Liver (tissue), 9 donors: ENCODE measurements around the gene SNTA1. TPM values are rescaled to one million over a fixed set of nuclear protein-coding genes. Genes with fewer than 3 reads are reported as not detected.

Source experiments
- DNase-seq: peaks from one replicate; pipeline ENCODE4 v3.0.0-alpha.2; 2017; ENCODE audit warnings: low spot score
- H3K27ac ChIP-seq, 2 donors: one replicate each; pipeline ENCODE4 v1.7.0; 2013; ENCODE audit warnings: inconsistent platforms in 2 of 2, low read length in 2 of 2, control low read depth in 1 of 2, low read depth in 1 of 2, mild to moderate bottlenecking in 1 of 2
- H3K27me3 ChIP-seq, 4 donors: one replicate each; pipeline versions ENCODE4 v1.6.1 to v1.7.0; 2013; ENCODE audit warnings: low read length in 3 of 4, inconsistent platforms in 1 of 4, mild to moderate bottlenecking in 1 of 4, moderate library complexity in 1 of 4; ENCODE audit not compliant: control insufficient read depth in 4 of 4, insufficient read depth in 4 of 4
- H3K36me3 ChIP-seq, 4 donors: one replicate each; pipeline versions ENCODE4 v1.6.1 to v1.7.0; 2013; ENCODE audit warnings: low read length in 3 of 4, mild to moderate bottlenecking in 3 of 4, low read depth in 1 of 4, moderate library complexity in 1 of 4; ENCODE audit not compliant: control insufficient read depth in 4 of 4, insufficient read depth in 3 of 4
- H3K4me1 ChIP-seq, 4 donors: one replicate each; pipeline versions ENCODE4 v1.6.1 to v1.7.0; 2013; ENCODE audit warnings: low read length in 3 of 4, mild to moderate bottlenecking in 3 of 4, moderate library complexity in 1 of 4; ENCODE audit not compliant: control insufficient read depth in 4 of 4, insufficient read depth in 4 of 4
- H3K4me3 ChIP-seq, 3 donors: one replicate each; pipeline versions ENCODE4 v1.6.1 to v1.7.0; 2013; ENCODE audit warnings: low read length in 3 of 3, control low read depth in 1 of 3, low read depth in 1 of 3, mild to moderate bottlenecking in 1 of 3
- H3K9ac ChIP-seq, 2 donors: one replicate each; pipeline ENCODE4 v1.7.0; 2013; ENCODE audit warnings: low read length in 2 of 2, mild to moderate bottlenecking in 2 of 2, moderate library complexity in 2 of 2, control low read depth in 1 of 2, low read depth in 1 of 2
- H3K9me3 ChIP-seq, 4 donors: one replicate each; pipeline versions ENCODE4 v1.6.1 to v1.7.0; 2013; ENCODE audit warnings: low read length in 3 of 4; ENCODE audit not compliant: control insufficient read depth in 4 of 4
- FOXA1 ChIP-seq: IDR thresholded peaks from 2 replicates; pipeline ENCODE4 v1.6.1; 2016; ENCODE audit warnings: antibody characterized with exemption
- FOXA2 ChIP-seq: IDR thresholded peaks from 2 replicates; pipeline ENCODE4 v1.6.1; 2016; ENCODE audit warnings: antibody characterized with exemption
- GABPA ChIP-seq, 2 donors: IDR thresholded peaks in 1 of 2; conservative IDR thresholded peaks in 1 of 2; 2 replicates each; pipeline ENCODE4 v1.6.1; 2016; ENCODE audit warnings: antibody characterized with exemption in 2 of 2, mild to moderate bottlenecking in 1 of 2, moderate library complexity in 1 of 2
- HNF4A ChIP-seq, 2 donors: conservative IDR thresholded peaks; 2 replicates each; pipeline ENCODE4 v1.6.1; 2016; ENCODE audit warnings: antibody characterized with exemption in 2 of 2, mild to moderate bottlenecking in 2 of 2
- HNF4G ChIP-seq: IDR thresholded peaks from 2 replicates; pipeline ENCODE4 v1.6.1; 2016; ENCODE audit warnings: antibody characterized with exemption
- JUND ChIP-seq, 2 donors: IDR thresholded peaks; 2 replicates each; pipeline ENCODE4 v1.6.1; 2016; ENCODE audit warnings: antibody characterized with exemption in 2 of 2
- NR2F2 ChIP-seq: IDR thresholded peaks from 2 replicates; pipeline ENCODE4 v1.6.1; 2016; ENCODE audit warnings: antibody characterized with exemption
- RAD21 ChIP-seq, 2 donors: IDR thresholded peaks; 2 replicates each; pipeline ENCODE4 v1.6.1; 2016; ENCODE audit warnings: antibody characterized with exemption in 2 of 2, mild to moderate bottlenecking in 2 of 2
- REST ChIP-seq: IDR thresholded peaks from 2 replicates; pipeline ENCODE4 v1.6.1; 2016; ENCODE audit warnings: antibody characterized with exemption, mild to moderate bottlenecking
- RXRA ChIP-seq, 2 donors: IDR thresholded peaks; 2 replicates each; pipeline ENCODE4 v1.6.1; 2017 to 2018; ENCODE audit warnings: antibody characterized with exemption in 2 of 2, mild to moderate bottlenecking in 1 of 2
- SP1 ChIP-seq: IDR thresholded peaks from 2 replicates; pipeline ENCODE4 v1.6.1; 2018; ENCODE audit warnings: antibody characterized with exemption, mild to moderate bottlenecking
- TAF1 ChIP-seq: conservative IDR thresholded peaks from 2 replicates; pipeline ENCODE4 v1.6.1; 2016; ENCODE audit warnings: antibody characterized with exemption, mild to moderate bottlenecking
- YY1 ChIP-seq: IDR thresholded peaks from 2 replicates; pipeline ENCODE4 v1.6.1; 2016; ENCODE audit warnings: antibody characterized with exemption, mild to moderate bottlenecking
- WGBS: extraction: QIAGEN DNeasy Blood & Tissue Kit; methylation state at CpG from one replicate; pipeline ENCODE4 v1.1.7; 2013; 5-methylcytosine and 5-hydroxymethylcytosine counted together
- polyA plus RNA-seq, 2 donors: library from polyadenylated mRNA; stranded (reverse) in 1 of 2; unstranded in 1 of 2; fragments of 200-250 nt in 1 of 2; fragments of >200 nt in 1 of 2; fragmentation: Nextera tagmentation in 1 of 2; extraction: Ambion mirVana in 1 of 2; gene quantifications; one replicate each; pipeline versions ENCODE4 v1.2.1 to v1.2.3, GENCODE V29; 2013 to 2015
- total RNA-seq, 2 donors: library from RNA; depleted of rRNA; stranded (reverse); fragments of >200 nt; gene quantifications; one replicate each; pipeline ENCODE4 v1.2.3, GENCODE V29; 2014
- TF ChIP-seq, protein P1 (sequence below): IDR thresholded peaks from 2 replicates; pipeline ENCODE4 v1.6.1; 2016; ENCODE audit warnings: antibody characterized with exemption
- TF ChIP-seq, protein P2 (sequence below): IDR thresholded peaks from 2 replicates; pipeline ENCODE4 v1.6.1; 2016; ENCODE audit warnings: antibody characterized with exemption
- TF ChIP-seq, protein P3 (sequence below): IDR thresholded peaks from 2 replicates; pipeline ENCODE4 v1.6.1; 2016; ENCODE audit warnings: antibody characterized with exemption
- TF ChIP-seq, protein P4 (sequence below): fragments of 150-350 bp; IDR thresholded peaks from 2 replicates; pipeline ENCODE4 v1.5.1; 2017; ENCODE audit warnings: improper control_type of control experiment, low read depth, low read length; ENCODE audit not compliant: missing input control
- donor health status: healthy.
- donor health status: healthy.
- donor health status: healthy.
- donor health status: healthy.
- donor health status: healthy.

The SNTA1 gene
- total and polyA plus RNA-seq, 4 donors = 3.8 to 9.6 (median 6.9) TPM

DNA sequence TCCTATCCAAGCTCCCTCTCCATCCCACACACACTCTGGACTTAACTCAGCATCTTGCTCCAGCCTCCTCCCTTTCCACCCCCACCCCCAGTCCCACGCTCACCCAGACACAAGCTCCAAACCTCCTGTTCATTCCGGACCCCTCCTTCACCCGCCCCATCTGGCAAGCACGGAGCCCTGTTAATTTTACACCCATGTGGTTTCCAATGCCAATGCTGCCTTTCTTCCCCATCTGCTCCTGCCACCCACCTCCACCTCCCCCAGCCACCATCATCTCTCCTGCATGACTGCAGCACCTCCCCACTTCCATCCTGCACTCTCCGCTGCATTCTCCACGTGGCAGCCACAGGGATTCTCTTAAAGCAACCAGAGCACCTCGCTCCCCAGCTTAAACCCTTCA lies 32.3 kb downstream of the SNTA1 start:
- TF ChIP-seq, protein P1, sequence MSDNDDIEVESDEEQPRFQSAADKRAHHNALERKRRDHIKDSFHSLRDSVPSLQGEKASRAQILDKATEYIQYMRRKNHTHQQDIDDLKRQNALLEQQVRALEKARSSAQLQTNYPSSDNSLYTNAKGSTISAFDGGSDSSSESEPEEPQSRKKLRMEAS = no peak
- TF ChIP-seq FOXA1 = no peak
- TF ChIP-seq, protein P2, sequence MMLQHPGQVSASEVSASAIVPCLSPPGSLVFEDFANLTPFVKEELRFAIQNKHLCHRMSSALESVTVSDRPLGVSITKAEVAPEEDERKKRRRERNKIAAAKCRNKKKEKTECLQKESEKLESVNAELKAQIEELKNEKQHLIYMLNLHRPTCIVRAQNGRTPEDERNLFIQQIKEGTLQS = no peak
- no peak for TF ChIP-seq RXRA (IDR thresholded peaks at IDR 0.05)
- TF ChIP-seq, protein P3, sequence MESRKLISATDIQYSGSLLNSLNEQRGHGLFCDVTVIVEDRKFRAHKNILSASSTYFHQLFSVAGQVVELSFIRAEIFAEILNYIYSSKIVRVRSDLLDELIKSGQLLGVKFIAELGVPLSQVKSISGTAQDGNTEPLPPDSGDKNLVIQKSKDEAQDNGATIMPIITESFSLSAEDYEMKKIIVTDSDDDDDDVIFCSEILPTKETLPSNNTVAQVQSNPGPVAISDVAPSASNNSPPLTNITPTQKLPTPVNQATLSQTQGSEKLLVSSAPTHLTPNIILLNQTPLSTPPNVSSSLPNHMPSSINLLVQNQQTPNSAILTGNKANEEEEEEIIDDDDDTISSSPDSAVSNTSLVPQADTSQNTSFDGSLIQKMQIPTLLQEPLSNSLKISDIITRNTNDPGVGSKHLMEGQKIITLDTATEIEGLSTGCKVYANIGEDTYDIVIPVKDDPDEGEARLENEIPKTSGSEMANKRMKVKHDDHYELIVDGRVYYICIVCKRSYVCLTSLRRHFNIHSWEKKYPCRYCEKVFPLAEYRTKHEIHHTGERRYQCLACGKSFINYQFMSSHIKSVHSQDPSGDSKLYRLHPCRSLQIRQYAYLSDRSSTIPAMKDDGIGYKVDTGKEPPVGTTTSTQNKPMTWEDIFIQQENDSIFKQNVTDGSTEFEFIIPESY = no peak
- no peak for TF ChIP-seq SP1
- TF ChIP-seq HNF4G = no peak
- no peak for TF ChIP-seq NR2F2
- no peak for TF ChIP-seq RAD21 (IDR thresholded peaks at IDR 0.05)
- TF ChIP-seq GABPA (IDR thresholded peaks at IDR 0.05 in 1 of 2, conservative IDR thresholded peaks at IDR 0.05 in 1 of 2) = no peak
- no peak for TF ChIP-seq TAF1
- TF ChIP-seq, protein P4, sequence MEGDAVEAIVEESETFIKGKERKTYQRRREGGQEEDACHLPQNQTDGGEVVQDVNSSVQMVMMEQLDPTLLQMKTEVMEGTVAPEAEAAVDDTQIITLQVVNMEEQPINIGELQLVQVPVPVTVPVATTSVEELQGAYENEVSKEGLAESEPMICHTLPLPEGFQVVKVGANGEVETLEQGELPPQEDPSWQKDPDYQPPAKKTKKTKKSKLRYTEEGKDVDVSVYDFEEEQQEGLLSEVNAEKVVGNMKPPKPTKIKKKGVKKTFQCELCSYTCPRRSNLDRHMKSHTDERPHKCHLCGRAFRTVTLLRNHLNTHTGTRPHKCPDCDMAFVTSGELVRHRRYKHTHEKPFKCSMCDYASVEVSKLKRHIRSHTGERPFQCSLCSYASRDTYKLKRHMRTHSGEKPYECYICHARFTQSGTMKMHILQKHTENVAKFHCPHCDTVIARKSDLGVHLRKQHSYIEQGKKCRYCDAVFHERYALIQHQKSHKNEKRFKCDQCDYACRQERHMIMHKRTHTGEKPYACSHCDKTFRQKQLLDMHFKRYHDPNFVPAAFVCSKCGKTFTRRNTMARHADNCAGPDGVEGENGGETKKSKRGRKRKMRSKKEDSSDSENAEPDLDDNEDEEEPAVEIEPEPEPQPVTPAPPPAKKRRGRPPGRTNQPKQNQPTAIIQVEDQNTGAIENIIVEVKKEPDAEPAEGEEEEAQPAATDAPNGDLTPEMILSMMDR = no peak
- no peak for TF ChIP-seq FOXA2
- TF ChIP-seq YY1 = no peak

DNA sequence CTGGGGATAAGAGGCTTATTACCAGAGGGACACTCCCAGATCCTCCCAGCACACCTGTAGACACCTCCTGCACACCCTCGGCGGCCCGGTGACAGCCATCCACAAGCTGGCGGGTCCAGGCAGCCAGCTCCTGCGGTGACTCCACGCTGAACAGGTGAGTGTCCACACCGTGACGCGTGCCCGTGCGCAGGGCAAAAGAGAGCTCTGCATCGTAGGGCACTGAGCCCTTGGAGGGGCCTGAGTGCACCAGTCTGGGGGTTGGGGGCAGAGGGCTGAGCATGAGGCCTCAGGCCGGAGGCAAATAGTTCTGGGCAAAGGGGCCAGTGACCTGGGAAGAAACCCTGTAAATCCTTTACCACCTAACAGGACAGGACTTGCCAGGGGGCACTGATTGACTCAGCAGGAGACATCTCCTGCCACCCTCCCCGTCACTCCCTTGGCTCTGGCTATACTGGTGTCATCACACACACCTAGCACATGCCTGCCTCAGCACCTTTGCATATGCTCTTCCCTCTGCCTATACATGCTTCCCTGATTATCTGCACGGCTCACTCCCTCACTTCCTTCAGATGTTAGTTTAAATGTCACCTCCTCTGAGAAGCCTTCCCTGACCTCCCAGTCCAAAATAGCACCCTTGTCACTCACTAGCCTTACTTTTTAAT lies 33.4 kb downstream of the SNTA1 start:
- DNase-seq = no peak
- Histone ChIP-seq H3K4me3 (no peak overlapping the region), H3K36me3 (peaks cover 4 to 28% (median 7%) of the 10 kb centered on the region in 4 donors), H3K9ac (no peak overlapping the region), H3K27ac (no peak overlapping the region), H3K27me3 (no peaks in the 10 kb centered on the region), H3K9me3 (no peaks in the 10 kb centered on the region), H3K4me1 (peaks cover 0 to 3% (median 0%) of the 10 kb centered on the region in 4 donors)
- WGBS = 96% methylated on average over 15 of the region's 15 CpGs
- TF ChIP-seq RXRA (IDR thresholded peaks at IDR 0.05) (no peak), HNF4G (no peak), REST (no peak), YY1 (no peak), SP1 (no peak), HNF4A (conservative IDR thresholded peaks at IDR 0.05) (no peak), TAF1 (no peak), NR2F2 (no peak), JUND (IDR thresholded peaks at IDR 0.05) (no peak), GABPA (IDR thresholded peaks at IDR 0.05 in 1 of 2, conservative IDR thresholded peaks at IDR 0.05 in 1 of 2) (no peak), FOXA2 (no peak)
- TF ChIP-seq, protein P3 = no peak
- TF ChIP-seq, protein P1 = no peak
- TF ChIP-seq, protein P4 = no peak

More for the DNA sequence above, 32.3 kb downstream of the SNTA1 start:
- peaks cover 0 to 3% (median 0%) of the 10 kb centered on the region in 4 donors for H3K4me1 ChIP-seq
- H3K27me3 ChIP-seq = no peaks in the 10 kb centered on the region
- no peak for DNase-seq
- H3K27ac ChIP-seq = no peak overlapping the region
- no peaks in the 10 kb centered on the region for H3K9me3 ChIP-seq
- H3K9ac ChIP-seq = no peak overlapping the region
- H3K4me3 ChIP-seq = no peak overlapping the region
- H3K36me3 ChIP-seq = peaks cover 4 to 28% (median 7%) of the 10 kb centered on the region in 4 donors
- 93% methylated on average over 7 of the region's 7 CpGs for WGBS
